ENCODE results near the gene PML.

Gene PML

DNA sequence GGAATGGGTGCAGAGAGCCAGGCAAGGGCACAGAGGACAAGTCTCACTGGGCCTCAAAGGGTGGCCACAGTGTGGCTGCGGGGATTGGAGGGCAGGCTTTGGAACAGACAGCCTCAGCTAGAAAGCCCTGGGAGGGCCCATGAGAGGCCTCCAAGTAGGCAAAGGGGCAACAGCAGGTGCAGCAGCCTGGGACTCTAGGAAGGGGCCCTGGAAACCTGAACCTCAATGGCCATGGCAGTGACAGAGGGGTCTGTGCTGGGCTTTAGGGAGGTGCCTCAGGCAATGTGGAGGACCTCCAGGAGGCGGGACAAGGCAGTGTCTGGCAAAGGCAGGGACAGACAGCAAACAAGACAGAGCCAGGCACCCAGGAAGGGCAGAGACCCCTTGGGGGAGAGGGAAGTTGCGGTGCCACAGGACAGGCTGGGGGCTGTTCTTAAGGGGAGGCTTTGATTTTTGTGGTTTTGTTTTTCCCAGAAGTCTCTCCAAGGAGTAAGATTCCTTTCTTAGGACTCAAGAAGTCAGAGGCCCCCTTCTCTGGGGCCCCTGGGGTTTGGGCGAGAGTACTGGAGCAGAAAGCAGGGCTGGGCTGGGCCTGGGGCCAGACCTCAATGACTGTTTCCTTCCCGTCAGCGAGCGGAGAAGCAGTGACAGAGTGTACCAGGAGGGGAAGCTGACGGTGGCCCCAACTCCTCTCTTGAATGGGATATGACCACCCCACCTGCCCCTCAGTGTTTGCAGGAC is 12.1 kb upstream of the PML start:
- H4K20me1 ChIP-seq (ENCODE audit: insufficient read depth, low read length): no peaks in the 10 kb centered on the region
- H3K36me3 ChIP-seq (replicated peaks; ENCODE audit: insufficient read depth, low read length): no peaks in the 10 kb centered on the region
- H3K9me3 ChIP-seq (replicated peaks; ENCODE audit: insufficient read depth, low read length): no peaks in the 10 kb centered on the region
- H3K9me2 ChIP-seq (replicated peaks; ENCODE audit: insufficient read depth, low read length): no peaks in the 10 kb centered on the region
- H3K27ac ChIP-seq (ENCODE audit: low read length): no peak overlapping the region
- 0 out of 2 replicates have a peak, but pooled peaks cover 7% of the 10 kb centered on the region for H3F3A ChIP-seq (ENCODE audit: insufficient read depth, low read length)
- no peak overlapping the region for H3K9ac ChIP-seq (ENCODE audit: low read length)
- peaks cover 12% of the 10 kb centered on the region for H3K4me1 ChIP-seq (ENCODE audit: low read length)
- TF ChIP-seq, protein P1, sequence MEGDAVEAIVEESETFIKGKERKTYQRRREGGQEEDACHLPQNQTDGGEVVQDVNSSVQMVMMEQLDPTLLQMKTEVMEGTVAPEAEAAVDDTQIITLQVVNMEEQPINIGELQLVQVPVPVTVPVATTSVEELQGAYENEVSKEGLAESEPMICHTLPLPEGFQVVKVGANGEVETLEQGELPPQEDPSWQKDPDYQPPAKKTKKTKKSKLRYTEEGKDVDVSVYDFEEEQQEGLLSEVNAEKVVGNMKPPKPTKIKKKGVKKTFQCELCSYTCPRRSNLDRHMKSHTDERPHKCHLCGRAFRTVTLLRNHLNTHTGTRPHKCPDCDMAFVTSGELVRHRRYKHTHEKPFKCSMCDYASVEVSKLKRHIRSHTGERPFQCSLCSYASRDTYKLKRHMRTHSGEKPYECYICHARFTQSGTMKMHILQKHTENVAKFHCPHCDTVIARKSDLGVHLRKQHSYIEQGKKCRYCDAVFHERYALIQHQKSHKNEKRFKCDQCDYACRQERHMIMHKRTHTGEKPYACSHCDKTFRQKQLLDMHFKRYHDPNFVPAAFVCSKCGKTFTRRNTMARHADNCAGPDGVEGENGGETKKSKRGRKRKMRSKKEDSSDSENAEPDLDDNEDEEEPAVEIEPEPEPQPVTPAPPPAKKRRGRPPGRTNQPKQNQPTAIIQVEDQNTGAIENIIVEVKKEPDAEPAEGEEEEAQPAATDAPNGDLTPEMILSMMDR (IDR thresholded peaks at IDR 0.05; ENCODE audit: low read length): no peak
- TF ChIP-seq EZH2phosphoT487 (IDR thresholded peaks at IDR 0.05; ENCODE audit: low read length): no peak
- no peak for TF ChIP-seq EZH2 (optimal IDR thresholded peaks at IDR 0.05; ENCODE audit: low read depth, low read length)
- no peak for DNase-seq
- no peak overlapping the region for H2AFZ ChIP-seq (ENCODE audit: low read length)
- no peak overlapping the region for H3K4me3 ChIP-seq (ENCODE audit: low read length)
- H3K27me3 ChIP-seq (replicated peaks; ENCODE audit: insufficient read depth, low read length): peaks cover 17% of the 10 kb centered on the region
- H3K4me2 ChIP-seq (ENCODE audit: low read depth, low read length): no peak overlapping the region
- H3K79me2 ChIP-seq (ENCODE audit: low read length): no peaks in the 10 kb centered on the region

DNA sequence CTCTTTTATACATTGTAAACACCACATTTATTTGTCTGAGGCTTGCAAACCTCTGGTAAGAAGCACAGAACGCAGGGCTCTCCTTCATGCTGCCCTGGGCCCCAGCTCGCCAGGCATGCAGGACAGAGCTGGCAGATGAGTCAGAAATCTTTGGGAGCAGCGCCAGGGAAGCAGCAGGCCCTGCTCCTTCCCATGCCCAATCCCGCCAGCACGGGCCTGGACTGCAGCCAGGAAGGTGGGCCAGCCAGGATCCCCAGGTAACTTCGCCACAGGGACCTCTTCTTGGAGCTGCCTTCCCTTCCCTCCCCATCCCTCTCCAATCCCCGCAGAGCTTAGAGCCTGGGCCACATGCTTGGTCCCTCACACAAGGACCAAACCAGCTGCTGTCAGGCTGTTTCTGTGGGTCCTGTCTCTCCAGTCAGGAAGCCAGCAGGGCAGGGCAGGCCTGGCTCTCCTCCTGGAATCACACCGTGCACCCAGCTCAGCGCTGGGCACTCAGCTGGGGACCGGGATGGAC is 11.2 kb upstream of the PML start:
- Histone ChIP-seq H3K27ac (ENCODE audit: low read length) (no peak overlapping the region), H2AFZ (ENCODE audit: low read length) (no peak overlapping the region), H3K4me3 (ENCODE audit: low read length) (no peak overlapping the region), H3K79me2 (ENCODE audit: low read length) (no peaks in the 10 kb centered on the region), H3K9me2 (replicated peaks; ENCODE audit: insufficient read depth, low read length) (no peaks in the 10 kb centered on the region), H3F3A (ENCODE audit: insufficient read depth, low read length) (0 out of 2 replicates have a peak, but pooled peaks cover 7% of the 10 kb centered on the region), H3K9me3 (replicated peaks; ENCODE audit: insufficient read depth, low read length) (no peaks in the 10 kb centered on the region), H4K20me1 (ENCODE audit: insufficient read depth, low read length) (no peaks in the 10 kb centered on the region), H3K36me3 (replicated peaks; ENCODE audit: insufficient read depth, low read length) (no peaks in the 10 kb centered on the region), H3K27me3 (replicated peaks; ENCODE audit: insufficient read depth, low read length) (peaks cover 8% of the 10 kb centered on the region; the same call in 1 of the 2 replicates), H3K4me1 (ENCODE audit: low read length) (peaks cover 12% of the 10 kb centered on the region), H3K9ac (ENCODE audit: low read length) (no peak overlapping the region), H3K4me2 (ENCODE audit: low read depth, low read length) (no peak overlapping the region)
- DNase-seq: no peak
- TF ChIP-seq EZH2 (optimal IDR thresholded peaks at IDR 0.05; ENCODE audit: low read depth, low read length): no peak
- no peak for TF ChIP-seq EZH2phosphoT487 (IDR thresholded peaks at IDR 0.05; ENCODE audit: low read length)
- TF ChIP-seq, protein P1 (IDR thresholded peaks at IDR 0.05; ENCODE audit: low read length): no peak

DNA sequence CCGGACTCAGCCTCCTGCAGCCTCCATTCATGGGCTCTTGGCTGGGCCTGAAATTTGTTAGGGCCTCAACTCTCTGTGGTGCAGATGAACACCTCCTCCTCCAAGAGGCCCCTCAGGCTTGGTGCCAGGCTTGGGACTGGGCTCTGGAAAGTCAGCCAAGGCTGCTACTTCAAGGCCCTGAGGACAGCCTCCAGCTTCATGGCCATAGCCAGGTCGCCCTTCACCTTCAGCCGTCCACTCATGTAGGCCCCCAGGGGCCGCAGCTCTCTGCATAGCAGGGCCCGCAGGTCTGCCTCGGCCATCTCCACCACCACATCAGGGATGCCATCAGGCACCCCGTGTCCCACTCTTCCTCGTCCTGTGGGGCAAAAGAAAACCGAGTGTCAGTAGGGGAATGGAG is 10.7 kb upstream of the PML start:
- Histone ChIP-seq H3K36me3 (replicated peaks; ENCODE audit: insufficient read depth, low read length) (no peaks in the 10 kb centered on the region), H4K20me1 (ENCODE audit: insufficient read depth, low read length) (no peaks in the 10 kb centered on the region), H3F3A (ENCODE audit: insufficient read depth, low read length) (0 out of 2 replicates have a peak, but pooled peaks cover 7% of the 10 kb centered on the region), H3K9me3 (replicated peaks; ENCODE audit: insufficient read depth, low read length) (no peaks in the 10 kb centered on the region), H3K27ac (ENCODE audit: low read length) (no peak overlapping the region), H3K4me1 (ENCODE audit: low read length) (peaks cover 12% of the 10 kb centered on the region), H3K27me3 (replicated peaks; ENCODE audit: insufficient read depth, low read length) (peaks cover 5% of the 10 kb centered on the region; the same call in 1 of the 2 replicates), H3K4me2 (ENCODE audit: low read depth, low read length) (no peak overlapping the region), H3K9me2 (replicated peaks; ENCODE audit: insufficient read depth, low read length) (no peaks in the 10 kb centered on the region), H2AFZ (ENCODE audit: low read length) (no peak overlapping the region), H3K4me3 (ENCODE audit: low read length) (no peak overlapping the region), H3K9ac (ENCODE audit: low read length) (no peak overlapping the region), H3K79me2 (ENCODE audit: low read length) (no peaks in the 10 kb centered on the region)
- TF ChIP-seq, protein P1 (IDR thresholded peaks at IDR 0.05; ENCODE audit: low read length): no peak
- TF ChIP-seq EZH2phosphoT487 (IDR thresholded peaks at IDR 0.05; ENCODE audit: low read length) (no peak), EZH2 (optimal IDR thresholded peaks at IDR 0.05; ENCODE audit: low read depth, low read length) (no peak)
- DNase-seq: no peak
